Bronchial epithelial cell (primary cell): Measurements from ENCODE around the gene TEKT5. TPM values are rescaled to one million over a fixed set of nuclear protein-coding genes. Genes with fewer than 3 reads are reported as not detected.
A peak's percentile ranks its signal among the peaks of the same experiment; 100 is the strongest.

Source experiments
- DNase-seq: peaks from one replicate; pipeline ENCODE4 v3.0.0-alpha.2; 2010; ENCODE audit warnings: low read depth
- FAIRE-seq: peaks from 2 replicates; lab custom pipeline; 2011; peaks lifted over from hg19 to GRCh38; lab: Jason Lieb, UNC
- H3K27me3 ChIP-seq: 2 replicates; pipeline ENCODE4 v1.5.1; 2011; ENCODE audit warnings: low read length; ENCODE audit not compliant: control insufficient read depth, insufficient read depth
- H3K36me3 ChIP-seq: 2 replicates; pipeline ENCODE4 v1.5.1; 2011; ENCODE audit warnings: low read length; ENCODE audit not compliant: control insufficient read depth, insufficient read depth
- H3K4me3 ChIP-seq: 2 replicates; pipeline ENCODE4 v1.5.1; 2011; ENCODE audit warnings: mild to moderate bottlenecking, low read depth, low read length, control low read depth
- total RNA-seq: library from RNA; depleted of rRNA; stranded (reverse); fragments of >200 nt; gene quantifications from 2 replicates; pipeline ENCODE4 v1.2.1, GENCODE V29; 2014
- TF ChIP-seq, protein P1 (sequence below): IDR thresholded peaks from 2 replicates; pipeline ENCODE4 v1.5.1; 2011; ENCODE audit warnings: mild to moderate bottlenecking, moderate library complexity, low read length, control low read depth, inconsistent platforms; ENCODE audit not compliant: insufficient read depth, severe bottlenecking

The TEKT5 gene
- total RNA-seq, 1 donor from 2014 or later, result 0.53 TPM

DNA sequence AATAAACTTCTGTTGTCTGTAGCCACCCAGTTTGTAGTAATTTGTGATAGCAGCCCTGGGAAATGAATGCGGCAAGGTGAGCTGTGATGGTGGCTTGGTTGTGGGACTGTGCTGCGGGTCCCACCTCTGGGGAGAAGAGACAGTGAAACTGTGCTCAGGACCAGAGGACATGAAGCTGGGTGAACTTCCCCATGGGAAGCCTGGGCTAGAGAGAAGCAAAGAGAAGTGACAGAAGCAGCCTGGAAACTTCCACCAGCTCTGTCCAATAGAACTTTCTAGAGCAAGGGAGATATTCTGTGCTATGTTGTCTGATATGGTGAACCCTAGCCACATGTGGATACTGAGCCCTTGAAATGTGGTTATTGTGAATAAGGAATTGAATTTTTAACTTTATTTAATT lies 62.8 kb downstream of the TEKT5 start:
- no peak for DNase-seq
- no peaks in the 10 kb centered on the region for H3K27me3 ChIP-seq
- TF ChIP-seq, protein P1, sequence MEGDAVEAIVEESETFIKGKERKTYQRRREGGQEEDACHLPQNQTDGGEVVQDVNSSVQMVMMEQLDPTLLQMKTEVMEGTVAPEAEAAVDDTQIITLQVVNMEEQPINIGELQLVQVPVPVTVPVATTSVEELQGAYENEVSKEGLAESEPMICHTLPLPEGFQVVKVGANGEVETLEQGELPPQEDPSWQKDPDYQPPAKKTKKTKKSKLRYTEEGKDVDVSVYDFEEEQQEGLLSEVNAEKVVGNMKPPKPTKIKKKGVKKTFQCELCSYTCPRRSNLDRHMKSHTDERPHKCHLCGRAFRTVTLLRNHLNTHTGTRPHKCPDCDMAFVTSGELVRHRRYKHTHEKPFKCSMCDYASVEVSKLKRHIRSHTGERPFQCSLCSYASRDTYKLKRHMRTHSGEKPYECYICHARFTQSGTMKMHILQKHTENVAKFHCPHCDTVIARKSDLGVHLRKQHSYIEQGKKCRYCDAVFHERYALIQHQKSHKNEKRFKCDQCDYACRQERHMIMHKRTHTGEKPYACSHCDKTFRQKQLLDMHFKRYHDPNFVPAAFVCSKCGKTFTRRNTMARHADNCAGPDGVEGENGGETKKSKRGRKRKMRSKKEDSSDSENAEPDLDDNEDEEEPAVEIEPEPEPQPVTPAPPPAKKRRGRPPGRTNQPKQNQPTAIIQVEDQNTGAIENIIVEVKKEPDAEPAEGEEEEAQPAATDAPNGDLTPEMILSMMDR, result no peak
- H3K36me3 ChIP-seq, result no peaks in the 10 kb centered on the region
- no peak overlapping the region for H3K4me3 ChIP-seq
- no peak for FAIRE-seq

DNA sequence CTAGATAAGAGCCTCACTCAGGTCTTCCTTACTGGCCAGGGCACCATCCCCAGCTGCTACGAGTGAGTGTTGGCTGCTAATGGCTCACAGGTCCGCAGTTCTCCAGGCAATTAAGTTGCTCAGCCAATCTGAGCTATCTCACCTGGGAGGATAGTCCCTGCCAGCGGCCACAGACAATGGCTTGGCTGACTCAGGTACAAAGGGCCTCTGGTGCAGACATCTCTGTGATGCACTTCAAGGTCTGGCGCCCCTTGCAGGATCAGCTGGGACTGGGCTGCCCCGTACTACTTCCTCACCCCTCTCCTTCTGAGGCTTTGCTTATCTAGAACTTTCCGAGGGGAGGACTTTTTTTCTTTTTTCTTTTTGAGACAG lies 65.2 kb downstream of the TEKT5 start:
- no peaks in the 10 kb centered on the region for H3K27me3 ChIP-seq
- H3K4me3 ChIP-seq, result no peak overlapping the region
- TF ChIP-seq, protein P1, result peak; percentile 12
- DNase-seq, result no peak
- no peak for FAIRE-seq
- no peaks in the 10 kb centered on the region for H3K36me3 ChIP-seq

DNA sequence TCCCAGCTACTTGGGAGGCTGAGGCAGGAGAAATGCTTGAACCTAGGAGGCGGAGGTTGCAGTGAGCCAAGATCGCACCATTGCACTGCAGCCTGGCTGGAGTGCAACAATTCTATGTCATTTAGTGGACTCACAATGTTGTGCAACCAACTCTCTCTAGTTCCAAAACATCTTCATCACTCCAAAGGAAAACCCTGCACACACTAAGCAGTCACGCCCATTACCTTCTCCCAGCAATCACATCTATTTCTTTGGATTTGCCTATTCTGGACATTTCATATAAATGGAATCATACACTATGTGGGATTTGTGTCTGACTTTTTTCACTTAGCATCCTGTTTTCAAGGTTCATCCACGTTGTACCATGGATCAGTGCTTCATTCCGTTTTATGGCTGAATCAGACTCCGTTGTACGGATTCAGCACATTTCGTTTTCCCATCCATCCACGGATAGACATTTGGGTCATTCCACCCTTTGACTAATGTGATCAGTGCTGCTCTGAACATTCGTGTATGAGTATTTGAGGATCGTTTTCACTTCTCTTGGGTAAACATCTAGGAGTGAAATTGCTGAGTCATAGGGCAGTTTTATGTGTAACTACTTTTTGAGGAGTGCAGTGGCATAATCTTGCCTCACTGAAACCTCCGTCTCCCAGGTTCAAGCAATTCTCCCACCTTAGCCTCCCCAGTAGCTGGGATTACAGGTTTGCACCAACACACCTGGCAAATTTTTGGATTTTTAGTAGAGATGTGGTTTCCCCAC lies 69.0 kb downstream of the TEKT5 start:
- Histone ChIP-seq H3K4me3 (no peak overlapping the region), H3K36me3 (no peaks in the 10 kb centered on the region), H3K27me3 (no peaks in the 10 kb centered on the region)
- FAIRE-seq, result no peak
- peak; percentile 79 for DNase-seq
- TF ChIP-seq, protein P1, result no peak

DNA sequence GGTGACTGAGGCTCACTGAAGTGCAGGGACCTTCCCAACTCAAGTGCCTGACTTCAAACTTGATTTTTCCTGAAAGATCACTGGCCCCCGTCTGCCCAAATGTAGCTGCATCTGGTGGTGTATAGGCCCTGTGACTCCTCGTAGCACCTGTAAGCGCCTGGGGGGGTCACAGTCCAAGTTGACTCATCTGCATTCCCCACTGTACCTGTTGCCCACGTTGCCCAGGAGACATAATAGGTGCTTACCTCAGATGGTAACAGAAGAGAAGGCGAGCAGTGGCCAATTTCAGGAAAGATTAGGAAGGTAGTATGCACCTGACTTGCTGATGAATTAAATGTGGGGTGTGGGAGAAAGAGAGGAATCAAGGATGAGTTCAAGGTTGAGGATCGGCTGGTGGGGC lies 70.2 kb downstream of the TEKT5 start:
- no peak for DNase-seq
- Histone ChIP-seq H3K4me3 (no peak overlapping the region), H3K27me3 (no peaks in the 10 kb centered on the region), H3K36me3 (no peaks in the 10 kb centered on the region)
- no peak for FAIRE-seq
- TF ChIP-seq, protein P1, result no peak

DNA sequence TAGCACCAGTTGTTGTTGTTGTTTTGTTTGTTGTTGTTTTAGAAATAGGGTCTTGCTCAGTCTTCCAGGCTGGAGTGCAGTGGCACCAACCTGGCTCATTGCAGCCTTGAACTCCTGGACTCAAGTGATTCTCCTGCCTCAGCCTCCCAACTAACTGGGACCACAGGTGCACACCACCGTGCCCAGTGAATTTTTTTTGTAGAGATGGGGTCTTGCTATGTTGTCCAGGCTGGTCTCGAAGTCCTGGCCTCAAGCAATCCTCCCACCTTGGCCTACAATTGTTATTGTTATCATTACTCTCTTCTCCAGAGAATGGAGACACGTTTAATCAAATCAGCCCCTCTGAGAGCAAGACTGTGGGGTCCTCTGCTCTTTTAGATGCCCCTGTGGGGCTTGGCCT lies 71.7 kb downstream of the TEKT5 start:
- no peak for DNase-seq
- TF ChIP-seq, protein P1, result no peak
- H3K36me3 ChIP-seq, result no peaks in the 10 kb centered on the region
- no peak overlapping the region for H3K4me3 ChIP-seq
- no peaks in the 10 kb centered on the region for H3K27me3 ChIP-seq
- FAIRE-seq, result no peak
